ENCODE measurements around the gene AFF4. TPM values are rescaled to one million over a fixed set of nuclear protein-coding genes. Genes with fewer than 3 reads are reported as not detected.

Gene AFF4
- total and polyA plus RNA-seq, 2 experiments from 2014 or later, result 31.3 to 46.3 TPM

DNA sequence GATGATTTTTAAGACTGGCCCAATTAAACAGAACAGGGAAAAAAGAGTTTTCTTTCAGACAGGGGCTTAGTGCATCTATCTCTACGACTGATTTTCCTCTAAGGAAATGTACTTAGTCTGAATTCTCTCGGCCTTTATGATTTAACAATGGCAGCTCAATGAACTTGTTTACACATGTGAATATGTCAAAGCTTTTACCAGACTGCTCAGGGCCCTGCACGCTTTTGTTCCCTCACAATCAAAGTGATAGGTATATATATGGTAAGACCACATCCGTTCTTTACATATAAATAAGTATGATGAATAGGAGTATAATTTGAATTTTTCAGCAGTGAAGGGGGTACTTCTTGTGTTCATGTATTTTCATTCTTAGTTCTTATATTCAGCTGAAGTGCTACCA is 62.4 kb downstream of the AFF4 start:
- H3K4me1 ChIP-seq (ENCODE audit: insufficient read depth), result no peaks in the 10 kb centered on the region
- no peak for DNase-seq (ENCODE audit: low spot score)
- no peak overlapping the region for H3K4me2 ChIP-seq
- H3K4me3 Mint-ChIP-seq, result no peak overlapping the region
- H2AFZ ChIP-seq, result no peak overlapping the region
- no peaks in the 10 kb centered on the region for H3K9me2 ChIP-seq (ENCODE audit: insufficient read depth)
- 0 out of 2 replicates have a peak, but pooled peaks cover 1% of the 10 kb centered on the region for H4K20me1 ChIP-seq (replicated peaks; ENCODE audit: insufficient read depth)
- no peaks in the 10 kb centered on the region for H3K9me3 Mint-ChIP-seq
- ATAC-seq, result no peak
- H3K36me3 Mint-ChIP-seq (ENCODE audit: low read depth), result peaks cover 26% of the 10 kb centered on the region
- TF ChIP-seq POLR2AphosphoS5 (IDR thresholded peaks at IDR 0.05; ENCODE audit: low read depth), result no peak
- TF ChIP-seq JUNB (IDR thresholded peaks at IDR 0.05; ENCODE audit: unreplicated experiment), result no peak
- no peak for TF ChIP-seq ZNF331 (CRISPR knock-in tag; IDR thresholded peaks at IDR 0.05; ENCODE audit: low read depth)
- no peak for TF ChIP-seq EZH2 (IDR thresholded peaks at IDR 0.05; ENCODE audit: low read depth, unreplicated experiment)
- TF ChIP-seq ZNF114 (CRISPR knock-in tag; IDR thresholded peaks at IDR 0.05), result no peak
- no peak for TF ChIP-seq CTCF (conservative IDR thresholded peaks at IDR 0.05; ENCODE audit: low read depth in 2 of 2)
- TF ChIP-seq, protein P1, sequence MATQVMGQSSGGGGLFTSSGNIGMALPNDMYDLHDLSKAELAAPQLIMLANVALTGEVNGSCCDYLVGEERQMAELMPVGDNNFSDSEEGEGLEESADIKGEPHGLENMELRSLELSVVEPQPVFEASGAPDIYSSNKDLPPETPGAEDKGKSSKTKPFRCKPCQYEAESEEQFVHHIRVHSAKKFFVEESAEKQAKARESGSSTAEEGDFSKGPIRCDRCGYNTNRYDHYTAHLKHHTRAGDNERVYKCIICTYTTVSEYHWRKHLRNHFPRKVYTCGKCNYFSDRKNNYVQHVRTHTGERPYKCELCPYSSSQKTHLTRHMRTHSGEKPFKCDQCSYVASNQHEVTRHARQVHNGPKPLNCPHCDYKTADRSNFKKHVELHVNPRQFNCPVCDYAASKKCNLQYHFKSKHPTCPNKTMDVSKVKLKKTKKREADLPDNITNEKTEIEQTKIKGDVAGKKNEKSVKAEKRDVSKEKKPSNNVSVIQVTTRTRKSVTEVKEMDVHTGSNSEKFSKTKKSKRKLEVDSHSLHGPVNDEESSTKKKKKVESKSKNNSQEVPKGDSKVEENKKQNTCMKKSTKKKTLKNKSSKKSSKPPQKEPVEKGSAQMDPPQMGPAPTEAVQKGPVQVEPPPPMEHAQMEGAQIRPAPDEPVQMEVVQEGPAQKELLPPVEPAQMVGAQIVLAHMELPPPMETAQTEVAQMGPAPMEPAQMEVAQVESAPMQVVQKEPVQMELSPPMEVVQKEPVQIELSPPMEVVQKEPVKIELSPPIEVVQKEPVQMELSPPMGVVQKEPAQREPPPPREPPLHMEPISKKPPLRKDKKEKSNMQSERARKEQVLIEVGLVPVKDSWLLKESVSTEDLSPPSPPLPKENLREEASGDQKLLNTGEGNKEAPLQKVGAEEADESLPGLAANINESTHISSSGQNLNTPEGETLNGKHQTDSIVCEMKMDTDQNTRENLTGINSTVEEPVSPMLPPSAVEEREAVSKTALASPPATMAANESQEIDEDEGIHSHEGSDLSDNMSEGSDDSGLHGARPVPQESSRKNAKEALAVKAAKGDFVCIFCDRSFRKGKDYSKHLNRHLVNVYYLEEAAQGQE (IDR thresholded peaks at IDR 0.05; ENCODE audit: unreplicated experiment), result no peak
- no peak for TF ChIP-seq NANOG (IDR thresholded peaks at IDR 0.05; ENCODE audit: borderline replicate concordance)
- TF ChIP-seq ZNF462 (CRISPR knock-in tag; IDR thresholded peaks at IDR 0.05), result no peak
- TF ChIP-seq EZH2phosphoT487 (IDR thresholded peaks at IDR 0.05; ENCODE audit: unreplicated experiment), result no peak
- TF ChIP-seq CREB1 (CRISPR knock-in tag; IDR thresholded peaks at IDR 0.05; ENCODE audit: low read depth), result no peak
- no peak for TF ChIP-seq ETS1 (IDR thresholded peaks at IDR 0.05)
- TF ChIP-seq STAT1 (IDR thresholded peaks at IDR 0.05; ENCODE audit: unreplicated experiment), result no peak
- no peak overlapping the region for H3K27ac Mint-ChIP-seq
- no peaks in the 10 kb centered on the region for H3K27me3 ChIP-seq (ENCODE audit: insufficient read depth)
- 0 out of 2 replicates have a peak, but pooled peaks cover 6% of the 10 kb centered on the region for H3K79me2 ChIP-seq (replicated peaks; ENCODE audit: insufficient read depth)
- H3K36me3 ChIP-seq (ENCODE audit: insufficient read depth), result peaks cover 30% of the 10 kb centered on the region
- no peaks in the 10 kb centered on the region for H3K4me1 Mint-ChIP-seq
- peaks cover 1% of the 10 kb centered on the region for H3K27me3 Mint-ChIP-seq (ENCODE audit: insufficient read depth, low read depth, poor library complexity)
- no peak overlapping the region for H3K27ac ChIP-seq (ENCODE audit: low read depth)
- H3F3A ChIP-seq (replicated peaks; ENCODE audit: low read depth), result no peaks in the 10 kb centered on the region
- H3K4me3 ChIP-seq, result no peak overlapping the region

All from GM23338 (cell line).